CD4-positive, alpha-beta T cell treated with Interleukin-17A for 4 hours (primary cell): ENCODE data around the gene TMEM208.

ENCODE experiments used
- DNase-seq: peaks from one replicate; pipeline ENCODE4 v3.0.0-alpha.2; 2020; ENCODE audit warnings: mixed read lengths

The TMEM208 gene

GRCh38 chr16:67226804-67227566, at the start of gene TMEM208:
TSS of gene TMEM208 (plus strand) at chr16:67227130. CDS start at chr16:67227219, 89 bp downstream.
- peak; percentile 97 for DNase-seq

- DNase-seq, result peak; percentile 77
Observed at GRCh38 chr16:67177743-67178699, 48.9 kb upstream of the TMEM208 start.

GRCh38 chr16:67179421-67180080, 47.4 kb upstream of the TMEM208 start:
- no peak for DNase-seq

GRCh38 chr16:67180166-67180565, 46.8 kb upstream of the TMEM208 start:
- no peak for DNase-seq

GRCh38 chr16:67181346-67181745, 45.6 kb upstream of the TMEM208 start:
- DNase-seq, result no peak

- DNase-seq, result no peak
Observed at GRCh38 chr16:67182288-67182687, 44.6 kb upstream of the TMEM208 start.

GRCh38 chr16:67183284-67183626, 43.7 kb upstream of the TMEM208 start:
- DNase-seq, result no peak

- DNase-seq, result peak; percentile 96
Observed at GRCh38 chr16:67183627-67184452, 43.1 kb upstream of the TMEM208 start, which contains the start of gene MATCAP1. TSS of gene MATCAP1 (minus strand) at chr16:67183963. CDS start at chr16:67180610, 3,353 bp downstream.

- no peak for DNase-seq
Observed at GRCh38 chr16:67184453-67184994, 42.4 kb upstream of the TMEM208 start.

- peak; percentile 89 for DNase-seq
Observed at GRCh38 chr16:67184995-67185650, 41.8 kb upstream of the TMEM208 start.

- DNase-seq, result no peak
Observed at GRCh38 chr16:67185651-67186134, 41.2 kb upstream of the TMEM208 start.

GRCh38 chr16:67186550-67186950, 40.4 kb upstream of the TMEM208 start:
- no peak for DNase-seq

GRCh38 chr16:67187175-67187890, 39.6 kb upstream of the TMEM208 start:
- no peak for DNase-seq

GRCh38 chr16:67188323-67188722, 38.6 kb upstream of the TMEM208 start:
- DNase-seq, result no peak

GRCh38 chr16:67188798-67189197, 38.1 kb upstream of the TMEM208 start:
- no peak for DNase-seq

GRCh38 chr16:67190041-67190440, 36.9 kb upstream of the TMEM208 start, which contains the start of gene EXOC3L1:
TSS of gene EXOC3L1 (minus strand) at chr16:67190136. CDS start at chr16:67189676, 460 bp downstream.
- DNase-seq, result no peak

- no peak for DNase-seq
Observed at GRCh38 chr16:67190448-67191399, 36.2 kb upstream of the TMEM208 start.

- no peak for DNase-seq
Observed at GRCh38 chr16:67191411-67191994, 35.4 kb upstream of the TMEM208 start.
